H9 (cell line): ENCODE data around the gene RPLP2. TPM values are rescaled to one million over a fixed set of nuclear protein-coding genes. Genes with fewer than 3 reads are reported as not detected.

Experiments used
- DNase-seq: peaks from one replicate; pipeline ENCODE4 v3.0.0-alpha.2; 2017
- H2AFZ ChIP-seq: one replicate; pipeline ENCODE4 v1.6.1; 2013; ENCODE audit warnings: mild to moderate bottlenecking, low read length, control low read depth, moderate library complexity
- H2AK5ac ChIP-seq: 2 replicates; pipeline ENCODE4 v1.6.1; 2013; ENCODE audit warnings: low read length, control low read depth, mixed read lengths; ENCODE audit not compliant: insufficient read length
- H2BK120ac ChIP-seq: one replicate; pipeline ENCODE4 v1.6.1; 2013; ENCODE audit warnings: low read depth, mild to moderate bottlenecking, low read length, control low read depth, inconsistent platforms; ENCODE audit not compliant: poor library complexity, severe bottlenecking
- H2BK12ac ChIP-seq: 2 replicates; pipeline ENCODE4 v1.6.1; 2013; ENCODE audit warnings: low read length, control low read depth, mixed read lengths, low read depth; ENCODE audit not compliant: insufficient read length
- H2BK15ac ChIP-seq: 2 replicates; pipeline ENCODE4 v1.6.1; 2013; ENCODE audit warnings: low read depth, low read length, control low read depth
- H2BK20ac ChIP-seq: one replicate; pipeline ENCODE4 v1.6.1; 2013; ENCODE audit warnings: low read depth, mild to moderate bottlenecking, low read length, control low read depth, inconsistent platforms; ENCODE audit not compliant: poor library complexity, severe bottlenecking
- H2BK5ac ChIP-seq: 2 replicates; pipeline ENCODE4 v1.6.1; 2013; ENCODE audit warnings: low read length, control low read depth, mixed read lengths; ENCODE audit not compliant: insufficient read length
- H3K14ac ChIP-seq: 2 replicates; pipeline ENCODE4 v1.6.1; 2013; ENCODE audit warnings: low read length, control low read depth; ENCODE audit not compliant: insufficient read depth
- H3K18ac ChIP-seq: 2 replicates; pipeline ENCODE4 v1.6.1; 2013; ENCODE audit warnings: low read depth, mild to moderate bottlenecking, mixed read lengths, low read length, control low read depth; ENCODE audit not compliant: insufficient read length
- H3K23ac ChIP-seq: 2 replicates; pipeline ENCODE4 v1.6.1; 2013; ENCODE audit warnings: low read length, control low read depth, mixed read lengths, low read depth; ENCODE audit not compliant: insufficient read length
- H3K23me2 ChIP-seq: 2 replicates; pipeline ENCODE4 v1.6.1; 2013; ENCODE audit warnings: low read depth, mild to moderate bottlenecking, mixed read lengths, low read length, control low read depth; ENCODE audit not compliant: insufficient read length, poor library complexity, severe bottlenecking
- H3K27ac ChIP-seq: 2 replicates; pipeline ENCODE4 v1.5.1; 2013; ENCODE audit warnings: low read length, control low read depth, mixed read lengths, low read depth; ENCODE audit not compliant: insufficient read length
- H3K27me3 ChIP-seq: 2 replicates; pipeline ENCODE4 v1.6.1; 2013; ENCODE audit warnings: low read length, control low read depth, inconsistent platforms; ENCODE audit not compliant: insufficient read depth
- H3K4ac ChIP-seq: 2 replicates; pipeline ENCODE4 v1.6.1; 2013; ENCODE audit warnings: low read depth, mild to moderate bottlenecking, control low read depth, inconsistent platforms, low read length, moderate library complexity
- H3K4me1 ChIP-seq: 2 replicates; pipeline ENCODE4 v1.6.1; 2013; ENCODE audit warnings: low read length, control low read depth, inconsistent platforms; ENCODE audit not compliant: insufficient read depth
- H3K4me2 ChIP-seq: 2 replicates; pipeline ENCODE4 v1.6.1; 2013; ENCODE audit warnings: low read length, control low read depth, mixed read lengths; ENCODE audit not compliant: insufficient read length, insufficient read depth
- H3K56ac ChIP-seq: 2 replicates; pipeline ENCODE4 v1.6.1; 2013; ENCODE audit warnings: low read depth, mild to moderate bottlenecking, mixed read lengths, low read length, control low read depth; ENCODE audit not compliant: insufficient read length
- H3K79me1 ChIP-seq: 2 replicates; pipeline ENCODE4 v1.6.1; 2013; ENCODE audit warnings: low read depth, mild to moderate bottlenecking, moderate library complexity, low read length, control low read depth, inconsistent platforms; ENCODE audit not compliant: insufficient read depth, poor library complexity, severe bottlenecking
- H3K79me2 ChIP-seq: 2 replicates; pipeline ENCODE4 v1.6.1; 2013; ENCODE audit warnings: low read length, control low read depth, inconsistent platforms; ENCODE audit not compliant: insufficient read depth
- H3K9ac ChIP-seq: 2 replicates; pipeline ENCODE4 v1.6.1; 2013; ENCODE audit warnings: low read length, control low read depth, mixed read lengths; ENCODE audit not compliant: insufficient read length; ENCODE audit errors: extremely low read depth
- H3K9me3 ChIP-seq: one replicate; pipeline ENCODE4 v1.6.1; 2013; ENCODE audit warnings: low read depth, low read length, inconsistent platforms; ENCODE audit not compliant: control insufficient read depth
- H3T11ph ChIP-seq: one replicate; pipeline ENCODE4 v1.6.1; 2013; ENCODE audit warnings: mild to moderate bottlenecking, low read length, control low read depth, inconsistent platforms
- H4K20me1 ChIP-seq: one replicate; pipeline ENCODE4 v1.6.1; 2013; ENCODE audit not compliant: control insufficient read depth, insufficient read length, insufficient read depth
- H4K5ac ChIP-seq: 2 replicates; pipeline ENCODE4 v1.6.1; 2013; ENCODE audit warnings: low read depth, mild to moderate bottlenecking, mixed read lengths, low read length, control low read depth; ENCODE audit not compliant: insufficient read length
- H4K8ac ChIP-seq: replicated peaks from 2 replicates; pipeline ENCODE4 v1.6.1; 2013; ENCODE audit warnings: low read length, control low read depth, mixed read lengths, low read depth; ENCODE audit not compliant: insufficient read length
- H4K91ac ChIP-seq: 2 replicates; pipeline ENCODE4 v1.6.1; 2013; ENCODE audit warnings: low read depth, mild to moderate bottlenecking, moderate library complexity, mixed read lengths, low read length, control low read depth; ENCODE audit not compliant: insufficient read length
- H3K27ac Mint-ChIP-seq, 3 experiments: 2 replicates in 2 of 3; 3 replicates in 1 of 3; pipeline ENCODE4 v1.8.0; 2020 to 2021; ENCODE audit warnings: mixed read lengths in 3 of 3, mild to moderate bottlenecking in 1 of 3, moderate library complexity in 1 of 3
- H3K27me3 Mint-ChIP-seq: 2 replicates; pipeline ENCODE4 v1.8.0; 2021; ENCODE audit warnings: low read depth, mild to moderate bottlenecking, moderate library complexity, mixed read lengths
- H3K36me3 Mint-ChIP-seq, 3 experiments: 2 replicates in 2 of 3; 3 replicates in 1 of 3; pipeline ENCODE4 v1.8.0; 2020 to 2021; ENCODE audit warnings: low read depth in 3 of 3, mixed read lengths in 3 of 3; ENCODE audit not compliant: insufficient read depth in 1 of 3
- H3K4me1 Mint-ChIP-seq, 2 experiments: 2 replicates each; pipeline ENCODE4 v1.8.0; 2020; ENCODE audit warnings: mixed read lengths in 2 of 2
- H3K4me3 Mint-ChIP-seq, 2 experiments: 2 replicates in 1 of 2; 3 replicates in 1 of 2; pipeline ENCODE4 v1.8.0; 2020 to 2021; ENCODE audit warnings: mild to moderate bottlenecking in 2 of 2, mixed read lengths in 2 of 2, moderate library complexity in 1 of 2
- H3K9me3 Mint-ChIP-seq, 2 experiments: 2 replicates in 1 of 2; 3 replicates in 1 of 2; pipeline ENCODE4 v1.8.0; 2020; ENCODE audit warnings: mild to moderate bottlenecking in 2 of 2, mixed read lengths in 2 of 2, moderate library complexity in 1 of 2
- WGBS: extraction: QIAGEN DNeasy Blood & Tissue Kit; methylation state at CpG from one replicate; pipeline ENCODE4 v1.1.7; 2013; ENCODE audit warnings: missing lambda C conversion rate, low lambda C conversion rate, mixed read lengths; ENCODE audit not compliant: insufficient read length; ENCODE audit errors: extremely low coverage; 5-methylcytosine and 5-hydroxymethylcytosine counted together
- total RNA-seq: library from RNA; stranded (reverse); gene quantifications from 2 replicates; pipeline ENCODE4 v1.2.1, GENCODE V29; 2021
- TF ChIP-seq, protein P1 (sequence below): fragments of 200-600 bp; sonication (generic); conservative IDR thresholded peaks from 3 replicates; pipeline ENCODE4 v1.8.0; 2021; ENCODE audit warnings: antibody characterized with exemption, mild to moderate bottlenecking

The RPLP2 gene
- total RNA-seq, 1 experiment from 2014 or later = 2,138 TPM

DNA sequence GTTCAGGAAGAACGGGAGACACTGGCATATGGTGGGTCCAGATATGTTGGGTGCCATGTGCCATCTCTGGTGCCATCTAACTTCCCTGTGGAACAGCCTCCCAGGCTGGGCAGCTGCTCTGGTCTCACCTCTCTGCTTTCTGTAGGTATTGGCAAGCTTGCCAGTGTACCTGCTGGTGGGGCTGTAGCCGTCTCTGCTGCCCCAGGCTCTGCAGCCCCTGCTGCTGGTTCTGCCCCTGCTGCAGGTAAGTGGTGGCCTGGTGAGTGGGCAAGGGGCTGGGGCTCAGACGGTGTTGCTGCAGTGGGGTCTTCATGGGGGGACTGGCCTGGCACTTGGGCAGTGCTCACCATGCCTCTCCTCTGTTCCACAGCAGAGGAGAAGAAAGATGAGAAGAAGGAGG, 2.6 kb downstream of the RPLP2 start:
- no peak overlapping the region for H3K56ac ChIP-seq
- no peak overlapping the region for H3K27ac ChIP-seq
- no peak for DNase-seq

More for the DNA sequence above, 2.6 kb downstream of the RPLP2 start:
- Mint-ChIP-seq H3K27me3 (no peaks in the 10 kb centered on the region; the same call in 1 of the 2 replicates), H3K9me3 (no peaks in the 10 kb centered on the region), H3K4me3 (peak overlapping the region; percentile 91 to 96; a peak in 4 of 5 replicates), H3K4me1 (peaks cover 15 to 32% of the 10 kb centered on the region in 2 experiments), H3K36me3 (peaks cover 29 to 40% (median 31%) of the 10 kb centered on the region in 3 experiments), H3K27ac (peak overlapping the region in 1 of 3 experiments; percentile 84; a peak in 2 of 7 replicates)
- H4K20me1 ChIP-seq = no peaks in the 10 kb centered on the region
- no peak overlapping the region for H4K5ac ChIP-seq
- no peak overlapping the region for H3T11ph ChIP-seq
- no peaks in the 10 kb centered on the region for H3K4me1 ChIP-seq
- no peak overlapping the region for H2AK5ac ChIP-seq
- H2AFZ ChIP-seq = no peak overlapping the region
- no peaks in the 10 kb centered on the region for H3K27me3 ChIP-seq
- no peak overlapping the region for H2BK15ac ChIP-seq
- peaks cover 9% of the 10 kb centered on the region for H3K79me1 ChIP-seq
- no peak overlapping the region for H3K23ac ChIP-seq
- H3K4me2 ChIP-seq = no peak overlapping the region
- H3K79me2 ChIP-seq = peaks cover 10% of the 10 kb centered on the region; the same call in 1 of the 2 replicates
- H2BK20ac ChIP-seq = no peak overlapping the region
- H2BK12ac ChIP-seq = no peak overlapping the region
- TF ChIP-seq, protein P1, sequence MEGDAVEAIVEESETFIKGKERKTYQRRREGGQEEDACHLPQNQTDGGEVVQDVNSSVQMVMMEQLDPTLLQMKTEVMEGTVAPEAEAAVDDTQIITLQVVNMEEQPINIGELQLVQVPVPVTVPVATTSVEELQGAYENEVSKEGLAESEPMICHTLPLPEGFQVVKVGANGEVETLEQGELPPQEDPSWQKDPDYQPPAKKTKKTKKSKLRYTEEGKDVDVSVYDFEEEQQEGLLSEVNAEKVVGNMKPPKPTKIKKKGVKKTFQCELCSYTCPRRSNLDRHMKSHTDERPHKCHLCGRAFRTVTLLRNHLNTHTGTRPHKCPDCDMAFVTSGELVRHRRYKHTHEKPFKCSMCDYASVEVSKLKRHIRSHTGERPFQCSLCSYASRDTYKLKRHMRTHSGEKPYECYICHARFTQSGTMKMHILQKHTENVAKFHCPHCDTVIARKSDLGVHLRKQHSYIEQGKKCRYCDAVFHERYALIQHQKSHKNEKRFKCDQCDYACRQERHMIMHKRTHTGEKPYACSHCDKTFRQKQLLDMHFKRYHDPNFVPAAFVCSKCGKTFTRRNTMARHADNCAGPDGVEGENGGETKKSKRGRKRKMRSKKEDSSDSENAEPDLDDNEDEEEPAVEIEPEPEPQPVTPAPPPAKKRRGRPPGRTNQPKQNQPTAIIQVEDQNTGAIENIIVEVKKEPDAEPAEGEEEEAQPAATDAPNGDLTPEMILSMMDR = no peak
- no CpG with 5 or more reads among the region's 3 CpGs for WGBS
- H3K4ac ChIP-seq = no peak overlapping the region
- no peak overlapping the region for H3K14ac ChIP-seq
- peaks cover 12% of the 10 kb centered on the region for H3K23me2 ChIP-seq
- H4K8ac ChIP-seq = no peak overlapping the region
- no peaks in the 10 kb centered on the region for H3K9me3 ChIP-seq
- H4K91ac ChIP-seq = no peak overlapping the region
- H3K9ac ChIP-seq = no peak overlapping the region
- H2BK5ac ChIP-seq = no peak overlapping the region
- H2BK120ac ChIP-seq = no peak overlapping the region
- no peak overlapping the region for H3K18ac ChIP-seq
